ELR (cell line): ENCODE results near the gene KLF13.

Experiments used
- DNase-seq: peaks from one replicate; pipeline ENCODE4 v3.0.0-alpha.2; 2015; ENCODE audit warnings: low read depth

Gene KLF13

GRCh38 chr15:31326156-31326874 is at the start of gene KLF13:
TSS of gene KLF13 (plus strand) at chr15:31326835. CDS start at chr15:31327213, 378 bp downstream.
- DNase-seq, result peak; percentile 95

- DNase-seq, result no peak
These were observed 49.1 kb upstream of the KLF13 start for GRCh38 chr15:31277335-31278060.

- DNase-seq, result no peak
These were observed 48.6 kb upstream of the KLF13 start for GRCh38 chr15:31278061-31278445.

- DNase-seq, result no peak
These were observed 48.0 kb upstream of the KLF13 start for GRCh38 chr15:31278544-31279220.

- no peak for DNase-seq
These were observed 47.2 kb upstream of the KLF13 start for GRCh38 chr15:31279221-31280045.

GRCh38 chr15:31280046-31280830 is 46.4 kb upstream of the KLF13 start:
- no peak for DNase-seq

GRCh38 chr15:31280831-31281216 is 45.8 kb upstream of the KLF13 start:
- no peak for DNase-seq

GRCh38 chr15:31283043-31283442 is 43.6 kb upstream of the KLF13 start:
- no peak for DNase-seq

- no peak for DNase-seq
These were observed 40.8 kb upstream of the KLF13 start for GRCh38 chr15:31285772-31286261.

- no peak for DNase-seq
These were observed 35.5 kb upstream of the KLF13 start for GRCh38 chr15:31291048-31291578.

- DNase-seq, result no peak
These were observed 34.1 kb upstream of the KLF13 start for GRCh38 chr15:31292391-31293015.

GRCh38 chr15:31293655-31294054 is 33.0 kb upstream of the KLF13 start:
- DNase-seq, result no peak

- DNase-seq, result no peak
These were observed 32.6 kb upstream of the KLF13 start for GRCh38 chr15:31294067-31294466.

- no peak for DNase-seq
These were observed 31.0 kb upstream of the KLF13 start for GRCh38 chr15:31295658-31296057.

GRCh38 chr15:31296219-31296645 is 30.4 kb upstream of the KLF13 start:
- DNase-seq, result no peak

- no peak for DNase-seq
These were observed 29.7 kb upstream of the KLF13 start for GRCh38 chr15:31296646-31297574.

- no peak for DNase-seq
These were observed 28.8 kb upstream of the KLF13 start for GRCh38 chr15:31297575-31298456.

- no peak for DNase-seq
These were observed 27.9 kb upstream of the KLF13 start for GRCh38 chr15:31298707-31299172.
